HG03571 (cell line): Measurements from ENCODE around the gene GCNT2.
"Not testable (repeated sequence)": the region's sequence is repeated elsewhere in the genome, so short reads cannot be mapped to it uniquely, and the experiment has no call there.

Experiments
- ATAC-seq: cut with Tn5 transposase; IDR thresholded peaks from one replicate; pipeline ENCODE4 v1.9.1; 2021; ENCODE audit not compliant: unreplicated experiment

The GCNT2 gene

DNA sequence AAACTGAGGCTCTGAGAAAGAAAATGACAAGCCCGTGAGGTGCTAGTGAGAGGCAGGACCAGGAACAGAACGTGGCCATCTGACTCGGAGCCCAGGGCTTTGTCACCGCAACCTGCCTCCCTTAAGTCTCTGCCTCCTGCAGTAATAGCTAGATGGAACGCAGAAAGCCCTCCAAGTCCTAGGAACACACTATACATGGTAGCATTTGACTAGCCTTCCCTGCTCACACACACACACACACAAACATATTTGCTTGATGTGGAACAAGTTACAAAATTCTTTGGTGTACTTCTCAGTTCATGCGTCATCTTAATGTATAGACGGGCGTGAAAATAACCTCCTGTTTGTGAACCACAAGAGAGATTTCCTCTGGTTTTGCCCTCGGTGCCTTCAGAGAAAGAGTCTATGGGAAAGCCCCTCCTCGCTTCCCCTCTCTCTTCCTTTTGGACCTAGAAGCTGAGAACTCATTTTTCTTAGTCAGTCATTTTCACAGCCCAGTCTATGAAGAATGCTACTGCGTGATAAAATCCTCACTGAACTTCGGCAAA, 134.4 kb downstream of the GCNT2 start:
- ATAC-seq, result no peak

DNA sequence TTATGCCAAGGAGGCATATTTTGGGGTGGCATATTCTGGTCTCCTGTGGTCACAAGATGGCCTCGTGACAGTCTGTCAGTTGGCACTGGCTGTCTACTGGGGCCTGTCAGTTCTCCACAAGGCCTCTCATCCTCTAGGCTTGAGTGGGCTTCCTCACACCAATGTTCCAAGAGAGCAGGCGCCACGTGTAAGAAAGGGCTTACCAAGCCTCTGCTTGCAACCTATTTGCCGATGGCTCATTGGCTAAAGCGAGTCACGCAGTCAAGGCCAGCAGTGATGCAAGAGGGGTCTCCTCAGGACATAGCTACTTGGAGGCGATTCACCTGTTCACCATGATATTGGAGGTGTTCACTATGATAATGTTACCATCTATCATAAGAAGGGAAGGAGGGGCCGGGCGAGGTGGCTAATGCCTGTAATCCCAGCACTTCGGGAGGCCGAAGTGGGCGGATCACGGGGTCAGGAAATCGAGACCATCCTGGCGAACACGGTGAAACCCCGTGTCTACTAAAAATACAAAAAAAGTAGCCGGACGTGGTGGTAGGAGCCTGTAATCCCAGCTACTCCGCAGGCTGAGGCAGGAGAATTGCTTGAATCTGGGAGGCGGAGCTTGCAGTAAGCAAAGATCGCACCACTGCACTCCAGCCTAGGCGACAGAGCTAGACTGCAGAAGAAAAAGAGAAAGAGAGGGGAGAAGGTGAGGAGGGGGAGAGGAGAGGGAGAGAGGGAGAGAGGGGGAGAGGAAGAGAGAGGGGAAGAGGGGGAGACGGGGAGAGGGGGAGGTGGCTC, 138.0 kb downstream of the GCNT2 start:
- no peak for ATAC-seq

GRCh38 chr6:10659699-10660348, 138.7 kb downstream of the GCNT2 start:
- ATAC-seq, result no peak

DNA sequence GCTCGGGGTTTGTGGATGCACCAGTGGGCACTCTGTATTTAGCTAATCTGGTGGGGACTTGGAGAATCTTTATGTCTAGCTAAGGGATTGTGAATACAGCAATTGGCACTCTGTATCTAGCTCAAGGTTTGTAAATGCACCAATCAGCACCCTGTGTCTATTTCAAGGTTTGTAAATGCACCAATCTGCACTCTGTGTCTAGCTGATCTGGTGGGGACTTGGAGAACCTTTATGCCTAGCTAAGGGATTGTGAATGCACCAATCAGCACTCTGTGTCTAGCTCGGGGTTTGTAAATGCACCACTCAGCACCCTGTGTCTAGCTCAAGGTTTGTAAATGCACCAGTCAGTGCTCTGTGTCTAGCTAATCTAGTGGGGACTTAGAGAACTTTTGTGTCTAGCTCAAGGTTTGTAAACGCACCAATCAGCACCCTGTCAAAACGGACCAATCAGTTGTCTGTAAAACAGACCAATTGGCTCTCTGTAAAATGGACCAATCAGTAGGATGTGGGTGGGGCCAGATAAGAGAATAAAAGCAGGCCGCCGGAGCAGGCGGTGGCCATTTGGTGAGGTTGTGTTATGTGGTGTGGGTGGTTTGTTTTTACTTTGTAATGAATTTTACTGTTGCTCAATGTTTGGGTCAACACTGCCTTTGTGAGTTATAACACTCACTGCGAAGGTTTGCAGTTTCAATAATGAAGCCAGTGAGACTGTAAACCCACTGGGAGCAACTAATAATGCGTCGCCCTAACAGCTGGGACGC, 139.5 kb downstream of the GCNT2 start:
- ATAC-seq, result not testable (repeated sequence)

DNA sequence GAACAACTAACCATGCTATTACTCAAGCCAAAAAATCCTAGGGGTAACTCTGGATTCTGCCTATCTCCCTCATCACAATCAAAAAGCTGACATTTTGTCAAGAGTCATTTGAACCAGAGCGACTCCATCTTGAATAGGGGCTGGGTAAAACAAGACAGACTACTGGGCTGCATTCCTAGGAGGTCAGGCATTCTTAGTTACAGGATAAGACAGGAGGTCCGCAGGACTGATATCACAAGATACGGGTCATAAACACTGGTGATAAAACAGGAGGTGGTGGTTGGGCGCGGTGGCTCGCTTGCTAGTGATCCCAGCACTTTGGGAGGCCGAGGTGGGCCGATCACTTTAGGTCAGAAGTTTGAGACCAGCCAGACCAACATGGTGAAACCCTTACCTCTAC, 141.1 kb downstream of the GCNT2 start:
- no peak for ATAC-seq

GRCh38 chr6:10662742-10663141, 141.6 kb downstream of the GCNT2 start:
- ATAC-seq, result no peak

DNA sequence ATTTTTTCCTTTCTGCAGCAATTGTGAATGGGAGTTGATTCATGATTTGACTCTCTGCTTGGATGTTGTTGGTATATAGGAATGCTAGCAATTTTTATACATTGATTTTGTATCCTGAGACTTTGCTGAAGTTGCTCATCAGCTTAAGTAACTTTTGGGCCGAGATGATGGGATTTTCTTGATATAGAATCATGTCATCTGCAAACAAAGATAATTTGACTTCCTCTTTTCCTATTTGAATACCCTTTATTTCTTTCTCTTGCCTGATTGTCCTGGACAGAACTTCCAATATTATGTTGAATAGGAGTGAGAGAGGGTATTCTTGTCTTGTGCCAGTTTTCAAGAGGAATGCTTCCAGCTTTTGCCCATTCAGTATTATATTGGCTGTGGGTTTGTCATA, 144.4 kb downstream of the GCNT2 start:
- ATAC-seq, result not testable (repeated sequence)

DNA sequence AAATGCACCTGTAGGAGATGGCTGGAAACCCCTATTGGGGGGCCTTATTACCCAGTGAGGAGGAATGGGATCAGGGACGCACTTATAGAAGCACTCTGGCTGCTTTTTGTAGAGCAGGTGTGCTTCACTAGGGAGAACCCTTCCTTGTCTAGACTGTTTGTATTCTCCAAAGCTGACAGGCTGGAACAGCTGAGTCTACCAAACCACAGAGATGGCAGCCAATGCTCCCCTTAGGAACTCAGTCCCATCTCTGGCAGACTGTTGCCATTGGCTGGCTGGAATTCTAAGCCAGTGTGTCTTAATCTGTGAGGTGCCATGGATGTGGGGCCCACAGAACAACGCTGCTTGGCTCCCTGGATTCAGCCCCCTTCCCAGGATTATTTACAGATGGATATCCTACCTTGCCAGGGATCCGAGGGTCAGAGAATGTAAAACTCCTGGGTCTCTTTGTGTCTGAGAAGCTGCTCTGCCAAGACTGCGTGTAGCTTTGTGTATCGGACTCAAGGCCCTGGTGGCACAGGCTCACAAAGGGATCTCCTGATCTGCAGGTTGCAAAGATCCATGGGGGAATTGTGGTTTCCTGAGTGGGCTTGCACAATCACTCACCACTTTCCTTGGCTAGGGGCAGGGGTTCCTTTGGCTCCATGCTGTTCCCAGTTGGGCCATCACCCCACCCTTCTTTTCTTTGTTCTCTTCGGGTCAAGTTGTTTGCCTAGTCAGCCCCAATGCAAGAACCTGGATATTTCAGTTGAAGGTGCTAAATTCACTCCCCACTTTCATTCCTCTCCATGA, 147.2 kb downstream of the GCNT2 start:
- ATAC-seq, result no peak

DNA sequence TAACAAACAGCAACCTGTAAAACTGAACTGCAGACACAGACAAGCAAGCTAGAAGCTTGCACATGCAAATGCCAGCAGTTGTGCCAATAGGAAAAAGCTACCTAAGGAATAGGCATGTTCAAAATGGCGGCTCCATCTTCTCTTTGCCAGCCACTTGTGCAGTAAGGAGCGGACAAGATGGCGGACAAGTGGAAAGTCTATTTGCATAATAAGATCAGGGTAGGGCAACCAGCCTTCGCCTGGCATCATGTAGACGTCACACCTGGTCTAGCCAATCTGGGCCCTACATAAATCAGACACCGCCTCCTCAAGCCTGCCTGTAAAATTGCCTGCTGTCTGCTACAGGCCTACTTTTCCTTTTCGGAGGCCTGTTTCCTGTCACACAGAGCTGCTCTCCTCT, 155.3 kb downstream of the GCNT2 start:
- ATAC-seq, result no peak

GRCh38 chr6:10678456-10678855, 157.3 kb downstream of the GCNT2 start:
- ATAC-seq, result no peak
